Erythroblast (primary cell): Measurements from ENCODE around the gene PPAT.
A peak's percentile ranks its signal among the peaks of the same experiment; 100 is the strongest.

Experiments used
- DNase-seq, 2 experiments: peaks; one replicate each; lab custom pipeline; 2025; lab: John Stamatoyannopoulos, UW
- GATA1 ChIP-seq: IDR thresholded peaks from 2 replicates; pipeline ENCODE4 v1.6.1; 2011; ENCODE audit warnings: low read depth, mild to moderate bottlenecking, control low read depth, low read length, moderate library complexity
- POLR2A ChIP-seq: IDR thresholded peaks from 2 replicates; pipeline ENCODE4 v1.6.1; 2011; ENCODE audit warnings: mild to moderate bottlenecking, low read length

Gene PPAT

DNA sequence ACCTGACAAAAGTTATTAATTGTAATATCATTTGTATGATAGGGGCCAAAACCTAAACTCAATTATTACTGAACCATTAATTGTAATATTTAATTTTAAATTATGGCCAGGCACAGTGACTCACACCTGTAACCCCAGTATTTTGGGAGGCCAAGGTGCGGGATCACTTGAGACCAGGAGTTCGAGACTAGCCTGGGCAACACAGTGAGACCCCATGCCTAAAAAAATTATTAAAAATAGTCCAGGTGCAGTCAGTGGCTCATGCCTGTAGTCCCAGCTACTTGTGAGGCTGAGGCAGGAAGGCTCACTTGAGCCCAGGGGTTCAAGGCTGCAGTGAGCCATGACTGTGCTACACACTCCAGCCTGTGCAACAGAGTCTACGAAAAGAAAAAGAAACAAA lies 18.0 kb downstream of the PPAT start:
- TF ChIP-seq POLR2A (no peak), GATA1 (no peak)
- no peak for DNase-seq

DNA sequence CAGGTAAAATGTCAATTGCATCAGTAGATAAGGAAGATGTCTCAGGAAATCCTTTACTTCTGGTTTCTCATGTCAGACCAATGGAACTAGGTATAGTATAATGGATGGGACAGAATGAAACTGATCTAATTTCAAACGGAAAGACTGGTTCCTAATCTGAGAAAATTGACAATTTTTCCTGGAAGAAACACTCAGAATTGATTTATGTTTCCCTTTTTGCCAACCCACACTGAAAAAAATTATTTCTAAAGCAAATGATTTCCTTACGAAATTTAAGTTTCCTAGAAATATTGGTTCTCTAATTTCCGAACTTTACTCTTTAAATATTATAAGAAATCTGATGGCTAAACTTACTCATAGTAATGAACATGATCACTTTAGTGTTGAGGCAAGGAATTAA lies 19.1 kb downstream of the PPAT start:
- DNase-seq, result no peak
- TF ChIP-seq POLR2A, result no peak
- no peak for TF ChIP-seq GATA1

DNA sequence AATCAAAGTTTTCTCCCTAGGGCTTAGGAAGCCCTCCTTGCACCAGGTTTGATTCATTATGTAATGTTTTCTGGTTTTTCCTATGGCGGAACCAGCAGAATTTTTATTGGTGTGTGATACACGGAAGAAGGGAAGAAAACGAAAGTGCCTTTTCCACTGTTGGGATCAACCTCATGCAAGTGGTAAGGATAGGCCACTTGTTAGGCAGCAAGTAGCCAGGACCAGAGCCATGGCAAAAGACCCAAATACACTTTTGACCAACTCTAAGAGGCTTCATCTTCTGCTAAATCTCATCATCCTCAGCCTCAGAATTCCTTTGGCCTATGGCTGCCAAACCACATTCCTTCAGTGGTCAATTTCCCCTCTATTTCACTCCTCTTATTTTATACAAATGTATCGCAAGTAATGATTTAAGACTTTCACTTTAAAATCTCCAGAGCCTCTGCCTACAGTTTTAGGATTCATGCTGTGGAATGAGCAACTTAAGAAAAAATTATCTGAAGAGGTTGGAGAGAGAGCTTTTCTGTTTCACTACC lies 21.2 kb downstream of the PPAT start:
- DNase-seq, result no peak
- TF ChIP-seq POLR2A (no peak), GATA1 (no peak)

DNA sequence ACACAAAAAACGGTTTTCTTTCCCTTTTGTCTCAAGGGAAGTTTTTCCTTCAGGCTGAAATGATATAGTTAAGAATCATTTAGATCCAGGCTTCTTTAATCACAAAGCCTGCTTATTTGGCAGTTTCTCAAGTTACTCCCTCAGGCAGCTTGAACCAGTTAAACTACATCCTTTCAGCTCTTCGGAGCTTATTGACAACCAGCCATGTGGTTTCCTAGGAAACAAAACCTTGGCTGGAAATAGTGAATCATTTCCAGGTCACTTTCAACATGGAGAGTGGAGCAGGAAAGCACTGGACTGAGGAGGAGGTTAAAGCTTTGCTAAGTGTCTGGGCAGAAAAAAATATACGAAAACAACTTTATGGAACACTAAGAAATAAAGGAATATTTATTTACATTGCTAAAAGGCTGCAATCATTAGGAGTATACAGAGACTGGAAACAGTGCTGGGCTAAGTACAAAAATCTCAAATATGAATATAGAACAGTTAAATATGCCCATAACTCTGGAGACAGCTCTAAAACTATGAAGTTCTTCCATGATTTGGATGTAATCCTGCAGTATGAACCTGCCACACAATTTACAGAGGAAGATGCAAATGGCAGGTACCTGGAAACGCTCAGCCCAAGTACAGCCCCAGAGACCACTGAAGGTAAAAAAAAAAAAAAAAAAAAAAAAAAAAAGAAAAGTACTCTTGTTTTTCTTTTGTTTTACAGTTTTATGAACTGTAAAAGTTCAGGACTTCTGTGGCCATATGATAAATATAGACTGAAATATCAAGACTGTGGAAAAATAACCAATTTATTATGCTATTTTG lies 25.0 kb downstream of the PPAT start:
- DNase-seq, result peak; percentile 73 to 82
- no peak for TF ChIP-seq GATA1
- peak; percentile 30 for TF ChIP-seq POLR2A

DNA sequence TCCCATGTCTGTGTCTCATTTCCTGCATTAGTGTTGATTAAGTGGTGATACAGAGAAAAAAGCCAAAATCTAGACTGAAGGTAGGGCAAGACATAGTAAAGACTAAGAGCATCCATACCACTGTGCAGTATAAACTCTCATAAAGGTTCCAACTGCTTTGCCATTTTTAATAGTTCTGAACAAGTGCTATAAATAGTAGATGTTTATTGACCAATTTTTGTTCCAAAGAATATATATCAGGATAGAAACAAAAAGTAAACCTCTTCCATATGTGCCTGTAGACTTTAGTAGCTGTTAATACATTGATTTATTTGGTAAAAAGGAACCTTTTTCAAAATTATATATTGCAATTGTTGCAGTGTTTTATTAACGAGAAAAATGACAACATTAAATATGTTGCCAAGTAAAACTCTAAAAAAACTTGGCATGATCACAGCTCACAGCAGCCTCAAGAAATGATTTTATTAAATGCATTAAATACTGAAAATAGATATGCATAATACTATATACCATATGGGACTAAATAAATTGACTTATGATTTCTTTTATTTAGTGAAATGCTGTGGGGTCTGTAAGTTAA lies 25.8 kb downstream of the PPAT start:
- TF ChIP-seq POLR2A (peak; percentile 9), GATA1 (no peak)
- no peak for DNase-seq

DNA sequence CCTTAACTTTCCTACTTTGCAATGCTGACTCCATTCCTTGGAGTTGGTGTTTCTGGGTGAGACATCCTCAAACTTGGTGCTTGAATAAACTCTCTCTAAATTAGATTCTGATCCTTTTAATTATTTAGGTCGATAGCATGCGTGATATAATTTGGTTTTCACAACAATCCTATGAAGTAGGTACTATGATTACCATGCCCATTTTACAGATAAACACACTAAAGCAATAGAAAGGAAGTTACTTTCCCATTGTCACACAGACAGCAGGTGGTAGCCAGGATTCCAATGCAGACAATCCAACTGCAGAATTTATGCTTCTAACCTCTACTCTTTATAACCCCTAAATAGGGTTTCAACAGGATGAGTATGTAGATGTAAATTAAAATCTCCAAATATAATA lies 26.4 kb downstream of the PPAT start:
- TF ChIP-seq POLR2A (no peak), GATA1 (no peak)
- no peak for DNase-seq

DNA sequence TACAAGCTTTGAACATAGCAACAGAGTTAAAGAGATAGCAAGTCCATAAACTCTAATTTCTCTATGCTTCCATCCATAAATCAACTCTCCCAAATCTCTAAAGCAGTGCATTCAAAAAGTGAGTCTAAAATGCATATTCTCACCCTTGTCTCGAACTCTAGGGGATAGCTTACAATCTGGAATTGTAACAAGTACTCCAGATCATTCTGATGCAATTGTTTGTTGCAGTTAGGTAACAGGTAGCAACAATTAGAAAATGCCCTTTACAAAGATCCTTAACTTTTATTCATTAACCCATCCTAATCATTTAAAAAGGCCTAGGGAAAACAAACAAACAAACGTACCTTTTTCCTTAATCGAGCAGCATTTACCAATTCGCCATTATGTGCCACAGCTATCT lies 29.3 kb downstream of the PPAT start:
- DNase-seq, result no peak
- TF ChIP-seq POLR2A (no peak), GATA1 (no peak)

DNA sequence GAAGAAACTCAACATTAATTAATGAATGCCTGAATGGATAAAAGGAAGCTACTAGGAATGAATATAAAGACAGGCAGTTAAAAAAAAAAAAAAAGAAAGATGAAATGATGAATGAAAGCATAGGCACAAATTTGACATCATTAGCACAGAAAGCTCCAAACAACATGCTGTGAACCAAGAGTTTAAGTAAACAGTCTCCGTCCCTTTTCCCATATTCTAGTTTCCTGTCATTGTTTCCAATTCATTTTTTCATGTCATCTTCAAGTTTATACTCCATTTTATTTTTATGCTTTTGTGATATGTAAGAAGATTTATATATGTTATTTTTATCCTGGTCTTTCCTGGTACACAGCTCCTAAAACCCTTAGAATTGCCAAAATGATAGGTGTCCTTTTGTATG lies 30.4 kb downstream of the PPAT start:
- no peak for DNase-seq
- TF ChIP-seq POLR2A (no peak), GATA1 (no peak)

DNA sequence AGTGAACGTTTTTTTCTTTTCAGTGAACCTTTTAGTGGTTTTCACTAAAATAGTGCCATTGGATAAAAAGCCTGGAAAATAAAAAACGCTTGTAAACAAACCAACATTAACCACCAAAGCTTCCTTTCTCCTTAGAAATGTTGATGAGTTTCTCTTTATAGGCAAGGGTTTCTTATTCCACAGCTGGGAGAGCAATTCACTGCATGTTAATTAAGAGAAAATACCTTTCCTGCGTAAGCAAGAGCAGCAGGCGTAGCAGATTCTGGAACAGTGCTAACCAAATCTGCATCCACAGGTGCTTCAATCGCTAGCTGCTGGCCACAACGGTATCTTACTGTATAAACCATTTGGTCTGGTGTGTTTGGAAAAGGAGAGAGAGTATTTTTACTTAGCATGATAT lies 34.9 kb downstream of the PPAT start:
- TF ChIP-seq POLR2A, result no peak
- no peak for TF ChIP-seq GATA1
- DNase-seq, result no peak

DNA sequence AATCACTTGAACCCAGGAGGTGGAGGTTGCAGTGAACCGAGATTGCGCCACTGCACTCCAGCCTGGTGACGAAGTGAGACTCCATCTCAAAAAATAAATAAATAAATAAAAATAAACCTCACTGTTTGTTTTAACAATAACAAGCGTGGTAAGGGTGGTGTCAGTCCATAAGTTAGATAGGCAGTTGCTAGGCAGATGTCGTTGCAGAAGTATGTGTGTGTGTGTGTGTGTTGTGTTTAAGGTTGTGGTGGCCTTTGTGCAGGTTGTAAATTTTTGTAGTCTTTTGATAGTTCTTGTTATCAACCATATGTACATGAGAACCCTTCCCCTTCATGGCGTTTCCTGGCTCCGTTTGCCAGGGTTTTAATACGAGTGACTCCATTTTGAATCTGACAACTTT lies 44.1 kb downstream of the PPAT start:
- DNase-seq, result peak in 1 of 2 experiments; percentile 11
- TF ChIP-seq GATA1 (no peak), POLR2A (no peak)

DNA sequence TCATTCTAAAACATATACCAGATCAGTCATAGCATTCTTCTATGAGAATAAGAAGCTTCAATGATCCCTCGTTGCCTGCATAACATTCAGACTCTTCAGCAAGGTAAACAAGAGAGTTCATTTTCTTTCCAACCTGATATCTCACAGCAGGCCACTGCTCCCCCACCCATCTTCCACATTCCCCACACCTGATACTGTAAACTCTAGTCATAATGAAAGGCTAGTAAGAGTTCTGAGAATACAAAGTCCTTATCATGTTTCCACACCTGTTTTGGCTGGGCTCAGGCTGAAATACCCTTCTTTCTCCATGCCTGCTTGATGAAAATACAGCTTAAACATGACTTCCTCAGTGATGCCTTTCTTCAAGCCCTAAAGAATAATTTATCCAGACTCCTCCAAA lies 45.9 kb downstream of the PPAT start:
- TF ChIP-seq GATA1 (no peak), POLR2A (peak; percentile 47)
- peak; percentile 87 to 91 for DNase-seq

DNA sequence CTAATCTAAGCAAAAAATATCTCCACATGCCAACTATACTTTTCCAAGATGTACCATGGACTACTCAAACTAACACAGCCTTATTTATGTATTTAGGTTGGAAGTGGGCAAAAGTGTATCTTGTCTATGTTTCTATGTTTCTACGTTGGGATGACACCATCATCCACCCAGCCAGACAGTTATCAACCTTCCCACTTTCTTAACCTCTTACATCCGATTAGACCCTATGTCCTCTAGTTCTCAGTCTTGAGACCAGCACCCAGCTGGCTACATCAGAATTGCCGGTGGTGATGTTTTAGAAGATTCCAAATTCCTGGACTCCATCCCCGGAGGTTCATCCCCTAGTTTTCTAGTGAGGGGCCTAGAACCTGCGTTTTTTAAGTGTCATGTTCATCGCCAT lies 47.1 kb downstream of the PPAT start:
- no peak for TF ChIP-seq POLR2A
- TF ChIP-seq GATA1, result no peak
- DNase-seq, result peak; percentile 74 to 82

DNA sequence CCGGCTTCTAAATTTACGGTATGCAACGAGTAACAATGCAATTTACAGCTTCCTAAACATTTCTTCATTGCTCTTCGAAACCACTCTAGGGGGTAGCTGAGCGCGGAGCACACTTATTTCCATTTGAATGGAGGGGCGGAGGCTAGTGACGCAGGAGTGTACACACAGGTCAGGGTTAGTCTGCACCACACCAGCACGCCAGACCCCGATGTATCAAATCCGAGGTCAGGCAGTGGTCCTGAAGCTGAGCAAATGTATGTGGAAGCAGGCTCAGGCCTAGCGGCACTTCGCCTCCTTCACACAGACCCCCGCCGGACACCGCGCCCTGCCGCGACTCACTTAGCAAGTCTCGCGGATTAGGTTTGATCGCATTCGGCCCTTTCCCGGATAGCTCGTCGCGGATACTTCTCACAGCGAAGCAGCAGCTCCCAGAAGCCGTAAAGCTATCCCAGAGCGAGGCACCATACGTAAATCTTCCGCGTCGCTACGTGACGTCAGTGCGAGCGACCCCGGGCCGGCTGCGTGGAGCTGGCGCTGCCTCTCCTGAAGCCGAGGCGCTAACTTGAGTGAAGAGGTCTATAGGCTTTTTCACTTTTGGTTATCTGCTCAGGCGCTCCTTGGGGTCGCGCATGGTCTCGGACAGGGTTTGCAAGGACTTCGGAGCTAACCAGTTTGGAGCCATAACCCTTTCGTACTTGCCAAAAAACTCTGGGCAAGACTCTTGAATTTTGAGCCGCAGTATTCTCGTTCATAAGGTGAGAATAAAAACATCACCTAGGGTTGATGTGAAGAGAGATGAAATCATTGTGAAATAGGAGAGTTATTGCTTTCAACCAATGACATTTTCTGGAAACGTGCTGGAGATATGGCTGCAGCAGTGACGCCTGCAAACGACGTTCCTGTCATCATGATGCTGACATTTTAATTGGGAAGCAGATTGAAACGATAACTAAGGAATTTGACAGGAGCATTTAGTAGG lies 48.1 kb downstream of the PPAT start, which contains the start of gene AASDH:
Gene AASDH (minus strand): TSS at position 469 of the 979 bp plus-strand sequence. CDS start 3,192 bp downstream, outside the sequence.
- TF ChIP-seq GATA1 (no peak), POLR2A (peak; percentile 99)
- peak; percentile 97 to 98 for DNase-seq
